CD14-positive monocyte (primary cell): ENCODE measurements around the gene PDE6B. TPM values are rescaled to one million over a fixed set of nuclear protein-coding genes. Genes with fewer than 3 reads are reported as not detected.

Experiments used
- DNase-seq, 3 donors: peaks; one replicate each; pipeline ENCODE4 v3.0.0-alpha.2; 2011 to 2022
- H2AFZ ChIP-seq: 2 replicates; pipeline ENCODE4 v1.6.0; 2012; ENCODE audit warnings: mild to moderate bottlenecking, low read depth, low read length, inconsistent platforms; ENCODE audit not compliant: insufficient read depth, poor library complexity, severe bottlenecking
- H3K27ac ChIP-seq, 2 donors: 1 replicate in 1 of 2; 2 replicates in 1 of 2; pipeline ENCODE4 v1.5.1; 2012 to 2013; ENCODE audit warnings: low read length in 2 of 2, control low read depth in 1 of 2, inconsistent platforms in 1 of 2, low read depth in 1 of 2, mild to moderate bottlenecking in 1 of 2
- H3K27me3 ChIP-seq, 2 donors: one replicate each; pipeline versions ENCODE4 v1.6.0 to v1.6.1; 2011 to 2013; ENCODE audit warnings: low read length in 2 of 2; ENCODE audit not compliant: control insufficient read depth in 2 of 2, insufficient read depth in 2 of 2
- H3K36me3 ChIP-seq, 2 donors: replicated peaks in 1 of 2; 1 replicate in 1 of 2; 2 replicates in 1 of 2; pipeline versions ENCODE4 v1.5.1 to v1.6.1; 2012 to 2013; ENCODE audit warnings: low read length in 2 of 2, control low read depth in 1 of 2, inconsistent platforms in 1 of 2, mild to moderate bottlenecking in 1 of 2; ENCODE audit not compliant: insufficient read depth in 2 of 2, control insufficient read depth in 1 of 2
- H3K4me1 ChIP-seq, 2 donors: 1 replicate in 1 of 2; 2 replicates in 1 of 2; pipeline versions ENCODE4 v1.5.1 to v1.6.1; 2012 to 2013; ENCODE audit warnings: low read length in 2 of 2, control low read depth in 1 of 2, inconsistent platforms in 1 of 2, mild to moderate bottlenecking in 1 of 2, moderate library complexity in 1 of 2; ENCODE audit not compliant: insufficient read depth in 2 of 2, control insufficient read depth in 1 of 2
- H3K4me2 ChIP-seq: replicated peaks from 2 replicates; pipeline ENCODE3; 2012; ENCODE audit warnings: low read length, moderate library complexity, mild to moderate bottlenecking; ENCODE audit not compliant: poor library complexity, severe bottlenecking; ENCODE audit errors: extremely low read depth
- H3K4me3 ChIP-seq, 3 experiments: fragments of 200-600 bp in 1 of 3; sonication (generic) in 1 of 3; replicated peaks in 1 of 3; 1 replicate in 2 of 3; 2 replicates in 1 of 3; pipeline ENCODE4 v1.5.1; 2011 to 2013; ENCODE audit warnings: low read length in 3 of 3, mild to moderate bottlenecking in 3 of 3, control low read depth in 2 of 3, low read depth in 2 of 3, inconsistent platforms in 1 of 3, moderate library complexity in 1 of 3
- H3K79me2 ChIP-seq: 2 replicates; pipeline ENCODE4 v1.6.0; 2012; ENCODE audit warnings: mild to moderate bottlenecking, control low read depth, inconsistent platforms, low read length, moderate library complexity; ENCODE audit not compliant: insufficient read depth
- H3K9ac ChIP-seq: 2 replicates; pipeline ENCODE4 v1.6.0; 2017; ENCODE audit warnings: low read length, mild to moderate bottlenecking; ENCODE audit not compliant: insufficient read depth, poor library complexity, severe bottlenecking
- H3K9me3 ChIP-seq, 2 donors: replicated peaks in 1 of 2; 1 replicate in 1 of 2; 2 replicates in 1 of 2; pipeline versions ENCODE4 v1.5.1 to v1.6.1; 2012 to 2013; ENCODE audit warnings: low read length in 2 of 2, control low read depth in 1 of 2; ENCODE audit not compliant: control insufficient read depth in 1 of 2, insufficient read depth in 1 of 2
- H4K20me1 ChIP-seq: 2 replicates; pipeline ENCODE4 v1.6.0; 2012; ENCODE audit warnings: mild to moderate bottlenecking, low read length, control low read depth, moderate library complexity; ENCODE audit not compliant: insufficient read depth
- H3K27ac Mint-ChIP-seq, 7 donors: one replicate each; pipeline ENCODE4 v1.8.0; 2020; ENCODE audit warnings: mild to moderate bottlenecking in 7 of 7, mixed read lengths in 7 of 7, moderate library complexity in 6 of 7, inconsistent platforms in 2 of 7
- H3K27me3 Mint-ChIP-seq, 3 donors: one replicate each; pipeline ENCODE4 v1.8.0; 2021 to 2022; ENCODE audit warnings: low read depth in 3 of 3, mild to moderate bottlenecking in 3 of 3, mixed read lengths in 3 of 3, moderate library complexity in 3 of 3, inconsistent platforms in 1 of 3
- H3K36me3 Mint-ChIP-seq, 2 donors: one replicate each; pipeline ENCODE4 v1.8.0; 2020; ENCODE audit warnings: mixed read lengths in 2 of 2, inconsistent platforms in 1 of 2, mild to moderate bottlenecking in 1 of 2
- H3K4me1 Mint-ChIP-seq: one replicate; pipeline ENCODE4 v1.8.0; 2020; ENCODE audit warnings: mild to moderate bottlenecking, mixed read lengths
- H3K4me3 Mint-ChIP-seq, 2 donors: one replicate each; pipeline ENCODE4 v1.8.0; 2020; ENCODE audit warnings: mild to moderate bottlenecking in 2 of 2, mixed read lengths in 2 of 2, moderate library complexity in 1 of 2
- H3K9me3 Mint-ChIP-seq, 7 donors: one replicate each; pipeline ENCODE4 v1.8.0; 2020 to 2022; ENCODE audit warnings: mixed read lengths in 7 of 7, mild to moderate bottlenecking in 6 of 7, moderate library complexity in 6 of 7, inconsistent platforms in 2 of 7
- WGBS: methylation state at CpG from one replicate; pipeline ENCODE4 v1.1.5; 2013; ENCODE audit warnings: missing lambda C conversion rate; ENCODE audit not compliant: insufficient coverage; 5-methylcytosine and 5-hydroxymethylcytosine counted together
- intact Hi-C, 2 donors: fragments of 100-400 bp; cut with micrococcal nuclease; formaldehyde crosslinking; loops; one replicate each; pipeline versions ENCODE4 v1.15.0 to v1.15.1; 2023
- polyA plus RNA-seq, 3 donors: library from polyadenylated mRNA; depleted of rRNA in 1 of 3; unstranded in 2 of 3; stranded (reverse) in 1 of 3; fragments of 300-500 nt in 2 of 3; fragments of >200 nt in 1 of 3; fragmentation: Illumina TruSeq in 2 of 3; gene quantifications; 1 replicate in 2 of 3; 2 replicates in 1 of 3; pipeline ENCODE4 v1.2.3, GENCODE V29; 2012 to 2021
- TF ChIP-seq, protein P1 (sequence below): fragments of 200-600 bp; IDR thresholded peaks from one replicate; pipeline ENCODE4 v1.8.0; 2022; ENCODE audit warnings: antibody characterized with exemption, mild to moderate bottlenecking

PDE6B gene
- polyA plus RNA-seq, 3 donors, result 3.7 to 6.3 (median 4.6) TPM

GRCh38 chr4:617644-618641 is 7.4 kb upstream of the PDE6B start:
- no peaks in the 10 kb centered on the region for H3K4me1 ChIP-seq
- H4K20me1 ChIP-seq, result no peaks in the 10 kb centered on the region
- no peak overlapping the region for H3K4me3 ChIP-seq
- H3K36me3 ChIP-seq, result no peaks in the 10 kb centered on the region
- H3K27ac ChIP-seq, result no peak overlapping the region
- intact Hi-C loops, result no loop called here
- no peak overlapping the region for H3K9ac ChIP-seq
- H3K79me2 ChIP-seq, result no peaks in the 10 kb centered on the region
- no peaks in the 10 kb centered on the region for H3K36me3 Mint-ChIP-seq
- H3K4me2 ChIP-seq, result no peak overlapping the region
- H3K27me3 ChIP-seq, result no peaks in the 10 kb centered on the region
- 71% methylated on average over 16 of the region's 18 CpGs for WGBS
- peaks cover 2 to 15% (median 6%) of the 10 kb centered on the region in 3 donors for H3K27me3 Mint-ChIP-seq
- H3K9me3 Mint-ChIP-seq, result peaks cover 0 to 10% (median 4%) of the 10 kb centered on the region in 7 donors
- TF ChIP-seq, protein P1, sequence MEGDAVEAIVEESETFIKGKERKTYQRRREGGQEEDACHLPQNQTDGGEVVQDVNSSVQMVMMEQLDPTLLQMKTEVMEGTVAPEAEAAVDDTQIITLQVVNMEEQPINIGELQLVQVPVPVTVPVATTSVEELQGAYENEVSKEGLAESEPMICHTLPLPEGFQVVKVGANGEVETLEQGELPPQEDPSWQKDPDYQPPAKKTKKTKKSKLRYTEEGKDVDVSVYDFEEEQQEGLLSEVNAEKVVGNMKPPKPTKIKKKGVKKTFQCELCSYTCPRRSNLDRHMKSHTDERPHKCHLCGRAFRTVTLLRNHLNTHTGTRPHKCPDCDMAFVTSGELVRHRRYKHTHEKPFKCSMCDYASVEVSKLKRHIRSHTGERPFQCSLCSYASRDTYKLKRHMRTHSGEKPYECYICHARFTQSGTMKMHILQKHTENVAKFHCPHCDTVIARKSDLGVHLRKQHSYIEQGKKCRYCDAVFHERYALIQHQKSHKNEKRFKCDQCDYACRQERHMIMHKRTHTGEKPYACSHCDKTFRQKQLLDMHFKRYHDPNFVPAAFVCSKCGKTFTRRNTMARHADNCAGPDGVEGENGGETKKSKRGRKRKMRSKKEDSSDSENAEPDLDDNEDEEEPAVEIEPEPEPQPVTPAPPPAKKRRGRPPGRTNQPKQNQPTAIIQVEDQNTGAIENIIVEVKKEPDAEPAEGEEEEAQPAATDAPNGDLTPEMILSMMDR, result no peak
- peak overlapping the region in 1 of 7 donors; percentile 12 for H3K27ac Mint-ChIP-seq
- H3K9me3 ChIP-seq, result peaks cover 0 to 4% of the 10 kb centered on the region in 2 donors
- no peak overlapping the region for H2AFZ ChIP-seq
- no peak for DNase-seq
- H3K4me3 Mint-ChIP-seq, result no peak overlapping the region
- H3K4me1 Mint-ChIP-seq, result no peaks in the 10 kb centered on the region

GRCh38 chr4:620201-620600 is 5.2 kb upstream of the PDE6B start:
- Mint-ChIP-seq H3K27ac (no peak overlapping the region), H3K27me3 (peaks cover 2 to 8% (median 6%) of the 10 kb centered on the region in 3 donors), H3K9me3 (peaks cover 0 to 14% (median 4%) of the 10 kb centered on the region in 7 donors), H3K36me3 (no peaks in the 10 kb centered on the region), H3K4me1 (peaks cover 3% of the 10 kb centered on the region), H3K4me3 (no peak overlapping the region)
- Histone ChIP-seq H3K4me2 (no peak overlapping the region), H3K27me3 (no peaks in the 10 kb centered on the region), H3K27ac (no peak overlapping the region), H3K36me3 (no peaks in the 10 kb centered on the region), H4K20me1 (no peaks in the 10 kb centered on the region), H3K9ac (no peak overlapping the region), H3K9me3 (peaks cover 0 to 4% of the 10 kb centered on the region in 2 donors), H2AFZ (no peak overlapping the region), H3K4me3 (no peak overlapping the region), H3K4me1 (no peaks in the 10 kb centered on the region), H3K79me2 (no peaks in the 10 kb centered on the region)
- WGBS, result 96% methylated on average over 11 of the region's 11 CpGs
- DNase-seq, result no peak
- intact Hi-C loops, result no loop called here
- TF ChIP-seq, protein P1, result no peak
